Measurements from ENCODE around the gene ABL1.
A peak's percentile ranks its signal among the peaks of the same experiment; 100 is the strongest.
"Not testable (repeated sequence)": the region's sequence is repeated elsewhere in the genome, so short reads cannot be mapped to it uniquely, and the experiment has no call there.

The ABL1 gene

DNA sequence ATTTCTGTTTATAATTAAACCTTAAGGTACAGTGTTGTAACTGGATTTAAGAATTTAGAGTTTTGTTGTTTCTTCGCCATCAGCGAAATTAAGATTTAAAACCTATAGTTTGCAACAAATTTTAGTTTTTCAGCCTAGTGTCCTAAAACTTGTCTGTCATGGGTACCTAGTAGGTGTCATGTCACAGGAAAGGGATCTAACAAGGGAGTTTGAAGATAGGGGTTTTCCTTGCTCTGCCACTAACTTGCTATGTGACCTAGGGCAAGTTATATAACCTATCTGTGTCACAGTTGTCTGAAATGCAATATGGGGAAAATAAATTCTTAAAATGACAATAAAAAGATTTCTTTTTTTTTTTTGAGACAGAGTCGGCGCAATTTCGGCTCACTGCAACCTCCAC, 9.2 kb upstream of the ABL1 start:
- no peak for DNase-seq

DNA sequence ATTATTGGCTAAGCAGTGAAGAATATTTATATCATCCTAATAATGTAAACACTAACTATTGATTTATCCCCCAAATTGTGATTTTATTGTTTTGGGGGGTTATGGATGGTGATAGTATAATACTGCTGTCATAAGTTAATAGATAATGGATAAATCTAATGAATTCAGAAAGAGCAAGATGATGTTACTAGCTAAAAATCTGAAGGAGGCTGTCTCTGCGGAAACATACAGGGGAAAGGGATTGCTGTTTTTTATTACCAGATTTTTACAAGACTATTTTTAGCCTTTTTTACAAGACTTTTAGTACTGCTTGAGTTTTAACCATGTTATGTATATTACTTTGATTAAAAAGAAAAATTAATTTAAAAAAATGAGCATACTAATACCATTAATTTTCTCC, 5.3 kb upstream of the ABL1 start:
- DNase-seq = no peak

DNA sequence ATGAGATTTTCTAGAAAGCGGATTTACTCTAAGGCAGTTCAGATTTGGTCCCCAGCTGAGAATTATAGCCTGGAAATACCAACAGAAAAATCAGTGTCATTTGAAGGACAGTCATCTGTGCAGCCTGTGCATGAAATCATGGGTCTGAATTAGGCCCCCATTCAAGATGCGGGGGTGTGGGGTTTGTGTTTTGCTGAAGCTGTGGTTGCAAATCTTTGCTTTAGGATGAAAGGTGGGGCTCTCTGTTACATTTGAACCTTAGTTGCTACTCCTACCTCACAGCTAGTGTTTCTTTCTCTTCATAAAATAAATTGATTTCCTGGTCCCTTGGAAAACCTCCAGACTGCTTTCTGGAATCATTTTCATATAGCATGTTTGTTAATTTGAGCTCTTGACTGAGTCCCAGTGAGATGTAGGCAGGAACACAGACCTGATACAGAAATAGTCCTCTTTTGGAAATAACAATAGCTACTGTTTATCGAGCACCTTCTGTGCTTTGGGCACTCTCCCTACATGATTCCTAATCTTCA, 4.8 kb upstream of the ABL1 start:
- no peak for DNase-seq

DNA sequence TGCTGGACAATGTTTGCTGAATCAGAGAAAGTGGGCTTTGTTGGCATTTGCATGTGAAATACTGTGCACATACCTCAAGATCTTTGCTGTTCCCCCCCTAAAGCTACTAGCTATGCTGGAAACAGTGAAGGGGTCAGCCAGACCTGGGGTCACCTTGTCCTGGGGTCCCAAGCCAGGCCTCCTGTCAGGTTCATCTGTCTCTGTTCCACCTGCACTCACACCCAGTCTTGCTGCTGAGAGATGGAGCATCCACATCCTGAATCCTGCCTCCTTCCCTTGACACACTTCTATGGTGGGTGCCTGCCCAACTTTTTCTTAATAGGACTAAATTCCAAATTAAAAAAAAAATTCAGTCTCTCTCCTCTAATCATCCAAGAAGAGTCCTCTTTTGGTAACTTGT, 4.0 kb upstream of the ABL1 start:
- no peak for DNase-seq

- DNase-seq = no peak
Observed at GRCh38 chr9:130833031-130833990, 1.7 kb upstream of the ABL1 start.

- DNase-seq = peak; percentile 13
Observed at GRCh38 chr9:130835441-130836298, 616 bp downstream of the ABL1 start.

- DNase-seq = no peak
Observed at GRCh38 chr9:130837002-130837511, 2.0 kb downstream of the ABL1 start.

DNA sequence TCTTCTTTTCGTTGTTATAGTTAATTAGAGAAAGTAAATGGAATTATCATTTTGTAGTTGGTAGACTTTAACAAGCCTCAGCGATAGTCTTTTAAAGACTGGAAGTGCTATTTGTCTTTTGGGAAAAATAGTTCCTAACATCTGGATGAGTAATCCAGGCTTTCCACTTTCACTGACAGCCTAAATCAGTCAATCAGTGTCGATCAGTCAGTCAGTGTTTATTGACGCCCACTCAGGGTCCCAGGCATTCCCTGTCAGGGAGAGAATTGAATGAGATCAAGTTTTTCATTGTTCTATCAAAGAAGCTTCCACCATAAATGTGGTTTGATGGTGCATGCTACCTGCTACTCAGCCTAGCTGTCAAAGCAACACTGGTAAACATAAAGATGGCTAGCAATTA, 2.6 kb downstream of the ABL1 start:
- DNase-seq = no peak

DNA sequence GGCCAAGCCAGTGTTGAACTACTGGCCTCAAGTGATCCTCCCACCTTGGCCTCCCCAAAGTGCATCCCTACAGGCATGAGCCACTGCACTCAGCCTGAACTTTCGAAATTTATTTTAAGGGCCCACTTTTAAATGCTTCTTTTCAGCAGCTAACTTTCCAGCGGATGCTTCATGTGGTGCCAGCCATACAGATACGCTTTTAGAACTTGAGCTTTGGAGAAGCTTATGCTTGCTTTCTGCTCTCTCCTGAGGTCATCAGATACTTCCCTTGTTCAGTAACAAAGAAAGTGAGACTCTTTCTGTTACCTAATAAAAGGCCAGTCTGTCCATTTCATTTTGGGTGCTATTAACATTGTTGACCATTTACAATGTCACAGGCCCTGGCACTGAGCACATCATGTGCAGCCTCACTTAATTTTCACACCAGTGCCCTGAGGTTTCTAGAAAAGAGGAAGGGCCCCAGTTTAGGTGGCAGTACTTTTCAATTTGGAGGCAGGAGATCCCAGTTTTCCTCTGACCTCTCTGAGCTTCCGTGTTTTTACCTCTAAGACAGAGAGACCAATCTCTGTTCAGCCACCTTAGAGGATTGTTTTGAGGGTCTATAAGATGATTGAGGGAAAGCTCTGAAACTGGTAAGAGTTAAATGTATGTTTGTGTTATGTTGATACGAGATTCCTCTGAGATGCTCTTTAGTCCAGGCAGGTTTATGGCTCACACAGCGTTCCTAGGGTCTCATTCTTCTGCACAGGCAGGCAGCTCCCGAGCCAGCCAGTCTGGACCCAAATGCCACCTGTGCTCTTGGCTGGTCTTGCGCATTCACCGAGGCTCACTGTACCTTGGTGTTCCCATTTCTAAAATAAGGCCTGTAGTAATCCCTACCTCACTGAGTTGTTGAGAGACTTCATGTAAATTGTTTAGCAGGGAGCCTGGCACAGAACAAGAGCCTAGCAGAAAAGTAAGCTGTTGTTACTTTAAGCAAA, 4.4 kb downstream of the ABL1 start:
- no peak for DNase-seq

GRCh38 chr9:130842545-130842944, 7.5 kb downstream of the ABL1 start:
- no peak for DNase-seq

GRCh38 chr9:130843049-130843908, 8.2 kb downstream of the ABL1 start:
- no peak for DNase-seq

DNA sequence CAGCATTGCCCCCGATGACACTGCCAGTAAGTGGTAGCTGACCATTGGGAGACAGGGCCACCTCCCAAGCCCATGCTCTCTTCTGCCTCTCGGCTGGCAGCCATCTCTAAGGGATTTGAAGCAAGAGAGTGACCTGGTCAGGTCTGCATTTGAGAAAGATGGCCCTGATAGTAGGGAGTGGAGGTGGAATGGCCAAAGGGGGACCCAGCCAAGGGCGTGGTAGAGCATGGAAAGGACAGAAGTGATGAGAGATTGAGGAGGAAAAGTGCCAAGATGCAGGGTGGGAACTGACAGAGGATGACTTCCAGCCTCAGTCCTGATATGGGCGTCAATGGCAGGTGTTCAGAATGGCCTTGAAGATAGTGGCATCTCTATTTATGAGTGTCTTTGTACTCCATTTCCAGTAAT, 9.0 kb downstream of the ABL1 start:
- no peak for DNase-seq

GRCh38 chr9:130845254-130845653, 10.2 kb downstream of the ABL1 start:
- DNase-seq = no peak

GRCh38 chr9:130845901-130846481, 10.9 kb downstream of the ABL1 start:
- no peak for DNase-seq

- no peak for DNase-seq
Observed at GRCh38 chr9:130846487-130847305, 11.6 kb downstream of the ABL1 start.

DNA sequence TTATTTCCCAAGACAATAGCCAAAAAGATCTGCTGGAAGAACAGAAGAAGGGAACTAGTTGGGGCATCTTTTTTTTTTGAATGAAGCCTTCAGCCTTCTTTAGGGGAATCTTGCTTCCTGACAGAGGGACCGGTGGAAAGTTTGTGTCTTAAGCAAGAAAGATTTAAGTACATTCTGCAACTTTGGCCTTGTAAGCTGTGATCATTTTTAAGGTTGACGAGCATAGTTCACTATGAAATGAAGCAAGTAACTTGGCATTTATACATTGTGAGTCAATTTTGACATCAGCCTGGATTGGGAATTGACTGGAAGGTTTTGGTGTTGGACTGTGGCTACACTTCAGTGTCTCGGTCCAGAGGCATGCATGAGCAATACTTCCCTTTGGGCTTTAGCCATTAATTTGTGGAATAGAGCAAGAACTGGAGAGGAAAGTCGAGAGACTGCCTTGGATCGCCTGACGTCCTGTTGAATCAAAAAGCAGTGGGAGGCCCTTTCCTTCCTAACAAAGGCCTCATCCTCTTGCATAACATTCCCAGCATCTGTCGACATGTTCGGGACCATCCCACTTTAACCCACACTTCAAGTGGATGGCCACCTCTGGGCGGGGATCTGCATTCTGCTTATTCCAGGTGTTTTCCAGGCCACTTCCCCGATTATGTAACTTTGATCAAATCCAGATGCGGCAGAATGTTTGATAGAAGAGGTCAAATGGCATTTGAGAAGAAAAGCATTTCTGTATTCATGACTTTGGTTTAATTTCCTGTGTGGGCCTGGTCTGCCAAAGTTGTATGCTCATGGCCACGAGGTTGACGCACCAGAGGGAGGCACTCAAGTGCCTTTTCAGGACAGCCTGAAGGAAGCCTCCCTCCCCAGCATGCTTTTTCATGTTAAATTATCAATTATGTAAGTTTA, 12.5 kb downstream of the ABL1 start:
- DNase-seq = no peak

- DNase-seq = not testable (repeated sequence)
Observed at GRCh38 chr9:130848514-130848913, 13.5 kb downstream of the ABL1 start.

DNA sequence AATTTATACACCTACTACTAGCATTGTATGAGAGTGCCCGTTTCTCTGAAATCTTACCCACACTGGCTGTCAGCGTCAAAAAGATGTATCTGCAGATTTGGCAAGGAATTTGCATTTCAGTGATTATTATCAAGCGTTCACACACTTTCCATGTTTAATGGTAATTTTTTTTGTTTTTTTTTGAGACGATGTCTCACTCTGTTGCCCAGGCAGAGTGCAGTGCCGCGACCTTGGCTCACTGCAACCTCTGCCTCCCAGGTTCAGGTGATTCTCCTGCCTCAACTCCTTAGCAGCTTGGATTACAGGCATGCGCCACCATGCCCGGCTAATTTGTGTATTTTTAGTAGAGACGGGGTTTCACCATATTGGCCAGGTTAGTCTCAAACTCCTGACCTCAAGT, 14.3 kb downstream of the ABL1 start:
- DNase-seq = no peak

- DNase-seq = no peak
Observed at GRCh38 chr9:130852801-130853200, 17.7 kb downstream of the ABL1 start.

All from NCI-H748 treated with DMSO at 0.1 percent for 48 hours (cell line).